HG02943 (cell line): ENCODE measurements around the gene ZNF423.

ENCODE experiments used
- ATAC-seq: cut with Tn5 transposase; IDR thresholded peaks from one replicate; pipeline ENCODE4 v1.9.1; 2021; ENCODE audit warnings: mild to moderate bottlenecking, low read depth, moderate library complexity; ENCODE audit not compliant: unreplicated experiment

Gene ZNF423

DNA sequence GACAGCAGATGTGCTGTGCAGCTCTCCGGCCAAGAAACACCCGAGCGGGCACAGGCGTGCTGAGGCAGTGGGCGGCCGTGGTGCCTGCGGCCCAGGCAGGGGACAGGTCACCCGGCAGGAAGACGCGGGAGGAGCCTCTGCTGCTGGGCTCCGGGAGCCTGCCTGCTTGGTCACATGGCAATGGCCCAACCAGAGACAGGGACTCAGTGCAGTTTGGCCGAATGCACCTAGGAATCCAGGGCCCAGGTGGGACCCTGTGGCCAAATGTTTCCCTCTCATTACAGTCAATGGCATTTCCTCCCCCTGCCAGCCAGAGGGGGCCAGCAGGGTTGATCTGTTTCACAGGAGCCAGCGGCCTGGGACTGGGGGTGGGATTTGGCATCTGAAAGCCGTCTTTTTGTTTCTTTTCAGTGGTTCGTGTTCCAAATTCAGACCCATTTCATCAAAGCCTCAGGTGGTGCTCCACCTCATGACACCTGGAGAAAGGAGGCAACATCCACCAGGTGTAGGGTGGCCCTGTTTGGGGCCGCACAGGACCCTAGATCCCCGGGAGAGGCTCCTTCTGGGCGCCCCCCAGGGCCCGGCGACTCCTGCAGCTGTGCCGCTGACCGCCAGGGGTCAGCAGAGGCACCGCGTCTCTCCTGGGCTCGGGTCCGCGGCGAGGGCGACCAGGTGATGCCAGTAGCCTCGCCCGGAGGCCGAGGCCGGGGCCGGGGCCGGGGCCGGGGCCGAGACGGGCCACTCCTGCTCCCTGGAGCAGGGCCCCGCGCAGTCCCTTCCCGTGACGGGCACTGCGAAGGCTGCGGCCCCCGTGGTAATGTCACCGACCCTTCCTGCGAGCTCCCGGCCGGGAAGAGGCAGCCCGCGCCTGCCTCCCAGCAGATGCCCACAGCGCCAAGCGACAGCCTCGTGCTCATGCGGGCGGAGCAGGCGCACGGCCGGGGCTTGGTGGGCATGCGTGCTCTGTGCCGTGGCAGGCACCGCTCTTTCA, 363.8 kb downstream of the ZNF423 start:
- no peak for ATAC-seq

DNA sequence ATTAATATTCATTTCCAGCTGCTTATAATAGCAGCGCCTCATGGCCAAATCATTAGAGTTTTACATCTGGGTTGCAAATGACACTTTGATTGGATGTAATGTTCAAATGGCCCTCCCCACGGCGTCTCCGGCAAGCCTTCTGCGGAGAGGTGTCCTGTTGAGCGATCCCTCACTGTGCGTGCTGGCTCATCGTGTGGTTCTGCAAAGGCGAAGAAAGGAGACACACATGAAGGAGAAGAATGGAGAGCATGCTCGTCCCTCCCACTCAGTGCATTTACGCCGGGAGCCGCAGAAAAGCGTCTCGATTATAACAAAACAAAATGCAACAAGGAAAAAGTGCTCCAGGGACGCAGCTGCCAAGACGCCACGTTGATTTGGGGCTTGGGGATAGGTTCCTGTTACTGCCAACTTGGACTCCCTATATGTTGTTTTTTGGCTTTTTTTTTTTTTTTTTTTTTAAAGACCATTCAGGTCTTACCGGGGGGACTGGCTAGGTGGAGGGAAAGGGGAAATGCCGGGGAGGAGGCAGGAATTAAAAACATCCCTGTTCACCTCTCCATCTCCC, 364.7 kb downstream of the ZNF423 start:
- ATAC-seq: no peak

DNA sequence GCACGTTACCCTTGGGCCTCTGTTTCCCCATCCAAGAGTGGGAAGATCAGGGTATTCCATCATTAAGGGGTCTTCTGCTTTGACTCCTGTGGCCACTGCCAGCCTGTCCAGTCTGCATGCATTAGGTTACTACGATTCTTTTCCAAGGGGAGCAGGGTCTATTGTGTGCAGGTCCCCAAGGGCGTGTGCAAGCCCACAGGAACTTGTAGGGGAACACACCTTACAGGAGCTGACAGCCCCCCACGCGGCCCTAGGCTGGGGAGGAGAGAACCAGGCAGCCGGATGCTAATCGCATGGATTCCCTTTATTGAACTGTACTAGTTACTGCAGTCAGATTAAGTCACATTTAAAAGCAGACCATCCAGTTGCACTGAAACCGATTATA, 365.6 kb downstream of the ZNF423 start:
- ATAC-seq: no peak

DNA sequence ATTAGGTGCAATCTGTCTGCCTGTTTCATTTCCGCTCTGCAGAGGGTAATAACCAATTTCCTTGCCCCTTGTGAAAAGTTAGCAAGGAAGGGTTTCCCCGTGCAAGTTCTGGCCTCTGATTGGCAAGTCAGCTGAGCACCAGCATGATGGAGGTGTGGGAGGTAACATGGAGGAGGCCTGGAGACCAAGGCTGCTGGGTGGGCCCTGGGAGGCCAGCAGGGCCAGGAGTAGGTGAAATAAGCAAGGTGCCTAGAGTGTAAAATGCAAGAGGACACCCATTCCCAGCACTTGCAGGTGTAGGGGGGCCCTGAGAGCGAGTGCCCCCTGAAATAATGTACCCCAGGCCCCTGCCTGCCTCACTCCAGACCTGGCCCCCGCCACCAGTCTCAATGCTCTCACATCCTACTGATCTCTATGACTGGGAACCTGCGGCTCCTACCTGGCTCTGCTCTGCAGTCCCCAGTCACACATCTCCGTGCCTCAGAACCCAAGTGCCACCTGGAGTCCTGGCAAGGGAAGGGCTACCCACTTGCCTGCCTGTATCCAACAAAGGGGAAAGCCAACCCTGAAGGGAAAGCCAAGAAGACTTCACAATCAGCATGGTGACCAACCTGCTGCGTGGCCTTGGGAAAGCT, 366.1 kb downstream of the ZNF423 start:
- ATAC-seq: no peak

DNA sequence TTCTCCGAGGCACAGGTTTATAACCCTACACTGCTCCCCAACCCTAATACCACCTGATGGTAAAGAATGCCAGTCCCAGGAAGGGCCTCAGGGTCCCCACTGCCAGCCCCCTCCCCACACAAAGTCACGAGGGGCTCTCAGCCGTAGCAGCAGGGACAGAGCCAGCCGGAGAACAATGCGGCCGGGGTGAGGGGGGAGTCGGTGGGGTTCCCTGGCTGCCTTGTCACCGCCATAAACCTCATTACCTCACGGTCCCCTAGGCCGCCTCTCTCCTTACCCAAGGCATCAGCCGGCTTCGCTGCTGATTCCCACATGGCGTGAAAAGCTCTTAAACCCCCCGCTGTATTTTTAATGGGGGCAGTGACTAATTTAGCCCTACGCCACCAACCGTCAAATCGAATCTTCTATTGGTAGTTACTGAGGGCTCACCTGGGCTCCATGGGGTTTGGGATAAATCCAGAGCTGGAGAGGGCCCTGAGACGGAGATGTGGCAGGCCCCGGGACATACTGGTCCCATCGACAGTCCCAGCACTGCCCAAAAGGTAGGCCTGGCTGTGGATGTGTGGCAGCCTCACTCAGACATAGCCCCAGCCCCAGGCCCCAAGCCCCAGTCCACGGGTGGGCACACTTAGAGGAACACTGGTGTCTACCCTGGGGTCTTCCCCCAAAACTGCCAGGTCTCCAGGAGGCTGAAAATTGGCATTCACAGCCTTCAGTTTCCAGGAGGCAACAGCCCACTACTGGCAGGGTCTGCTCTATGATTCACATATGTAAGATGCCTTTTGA, 367.0 kb downstream of the ZNF423 start:
- ATAC-seq: no peak

DNA sequence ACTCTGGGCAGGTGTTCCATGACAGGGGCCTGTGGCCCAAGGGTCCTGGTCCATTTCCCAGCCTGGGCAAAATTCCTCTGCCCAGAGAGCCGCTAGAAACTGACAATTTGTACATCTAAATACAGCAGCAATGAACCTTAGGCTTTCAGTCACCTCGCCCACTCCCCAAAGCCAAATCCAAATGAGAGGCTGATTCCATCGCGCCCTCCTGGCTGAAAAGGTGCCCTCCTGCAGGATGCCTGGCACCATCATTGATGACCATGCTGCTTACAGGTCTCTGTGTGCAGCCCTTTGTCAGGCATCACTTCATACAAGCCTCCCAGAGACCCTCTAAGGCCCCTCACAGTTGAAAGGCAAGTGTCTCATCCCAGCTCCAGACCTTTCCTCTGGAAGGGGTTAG, 367.6 kb downstream of the ZNF423 start:
- ATAC-seq: no peak

DNA sequence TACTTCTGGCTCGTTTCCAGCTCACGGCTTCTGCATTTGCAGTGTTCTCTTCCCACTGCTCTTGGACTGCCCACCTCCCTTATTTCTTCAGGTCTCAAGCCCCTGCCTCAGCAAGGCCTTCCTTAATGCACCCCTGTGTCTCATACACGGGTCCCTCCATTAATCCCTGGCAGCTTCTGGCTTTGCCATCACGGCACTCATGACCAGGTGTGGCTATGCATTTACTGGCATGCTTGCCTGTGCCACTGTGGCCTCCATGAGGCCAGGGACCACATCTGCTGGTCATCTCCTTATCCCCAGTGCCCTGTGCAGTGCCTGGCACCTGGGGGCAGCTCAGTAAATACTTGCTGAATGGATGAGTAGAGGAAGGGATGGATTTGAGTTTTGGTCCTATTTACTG, 368.2 kb downstream of the ZNF423 start:
- no peak for ATAC-seq

DNA sequence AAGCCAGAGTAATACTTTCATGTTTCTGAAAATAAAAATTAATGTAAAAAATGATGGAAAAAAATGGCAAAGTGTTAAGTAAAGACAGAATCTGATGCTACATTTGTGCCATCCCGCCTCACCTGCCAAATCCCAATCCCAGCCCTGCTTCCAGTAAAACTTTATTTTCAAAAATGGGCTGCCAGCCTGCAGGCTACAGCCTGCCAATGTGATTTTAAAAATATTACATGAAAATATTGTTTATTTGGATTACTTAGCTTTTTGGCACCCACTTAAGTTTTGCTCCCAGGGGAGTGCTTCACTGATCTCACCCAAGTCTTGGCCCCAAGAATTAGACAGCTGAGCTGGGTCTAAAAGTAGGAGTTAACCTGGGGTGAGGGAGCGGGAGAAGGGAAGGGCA, 369.5 kb downstream of the ZNF423 start:
- ATAC-seq: no peak

DNA sequence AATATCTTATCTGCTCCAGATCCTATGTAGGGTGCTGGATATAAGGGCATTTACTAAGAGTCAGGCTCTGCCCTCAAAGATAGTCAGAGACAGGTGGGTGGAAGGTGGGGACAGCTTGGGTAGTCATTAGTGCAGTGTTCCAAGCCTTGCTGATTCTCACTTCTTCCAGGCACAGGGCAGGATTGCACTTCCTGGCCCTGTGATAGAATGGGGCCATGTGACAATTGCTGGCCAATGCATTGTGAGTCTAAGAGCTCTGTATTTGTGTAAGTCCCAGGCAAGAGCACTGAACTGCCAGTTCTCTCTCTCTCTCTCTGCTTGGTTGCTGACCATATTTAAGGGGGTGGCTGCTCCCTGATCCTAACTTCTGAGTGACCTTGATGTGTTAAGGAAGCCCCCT, 370.2 kb downstream of the ZNF423 start:
- ATAC-seq: no peak

DNA sequence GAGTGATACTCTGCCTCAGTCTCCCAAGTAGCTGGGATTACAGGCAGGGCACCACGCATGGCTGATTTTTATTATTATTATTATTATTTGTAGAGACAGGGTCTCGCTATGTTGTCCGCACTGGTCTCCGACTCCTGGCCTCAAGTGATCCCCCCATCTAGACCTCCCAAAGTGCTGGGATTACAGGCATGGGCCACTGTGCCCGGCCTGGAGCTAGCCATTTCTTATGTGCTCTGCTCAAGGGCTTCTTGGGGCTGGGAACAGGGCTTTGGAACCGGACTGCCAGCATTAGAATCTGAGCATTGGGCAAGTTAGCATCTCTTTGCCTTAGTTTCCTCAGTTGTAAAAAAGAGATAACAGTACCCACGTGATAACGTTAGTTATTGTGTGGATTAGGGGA, 371.0 kb downstream of the ZNF423 start:
- no peak for ATAC-seq

DNA sequence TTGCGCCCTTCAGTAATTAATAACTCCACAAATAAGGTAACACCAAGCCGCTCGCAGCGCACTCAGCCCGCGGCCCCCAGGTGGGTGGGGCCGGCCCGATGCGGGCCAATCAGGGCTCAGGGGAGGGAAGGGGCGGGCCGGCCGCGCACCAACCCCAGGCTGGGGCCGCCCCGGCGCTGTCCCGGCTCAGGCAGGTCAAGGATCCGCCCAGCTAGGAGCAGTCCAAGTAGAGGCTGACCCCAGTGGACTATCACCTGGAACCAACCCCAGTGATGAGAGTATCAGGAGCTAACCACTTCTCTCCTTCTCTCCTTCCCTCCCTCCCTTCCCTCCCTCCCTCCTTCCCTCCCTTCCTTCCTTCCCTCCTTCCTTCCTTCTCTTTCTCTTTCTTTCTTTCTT, 371.5 kb downstream of the ZNF423 start:
- no peak for ATAC-seq

DNA sequence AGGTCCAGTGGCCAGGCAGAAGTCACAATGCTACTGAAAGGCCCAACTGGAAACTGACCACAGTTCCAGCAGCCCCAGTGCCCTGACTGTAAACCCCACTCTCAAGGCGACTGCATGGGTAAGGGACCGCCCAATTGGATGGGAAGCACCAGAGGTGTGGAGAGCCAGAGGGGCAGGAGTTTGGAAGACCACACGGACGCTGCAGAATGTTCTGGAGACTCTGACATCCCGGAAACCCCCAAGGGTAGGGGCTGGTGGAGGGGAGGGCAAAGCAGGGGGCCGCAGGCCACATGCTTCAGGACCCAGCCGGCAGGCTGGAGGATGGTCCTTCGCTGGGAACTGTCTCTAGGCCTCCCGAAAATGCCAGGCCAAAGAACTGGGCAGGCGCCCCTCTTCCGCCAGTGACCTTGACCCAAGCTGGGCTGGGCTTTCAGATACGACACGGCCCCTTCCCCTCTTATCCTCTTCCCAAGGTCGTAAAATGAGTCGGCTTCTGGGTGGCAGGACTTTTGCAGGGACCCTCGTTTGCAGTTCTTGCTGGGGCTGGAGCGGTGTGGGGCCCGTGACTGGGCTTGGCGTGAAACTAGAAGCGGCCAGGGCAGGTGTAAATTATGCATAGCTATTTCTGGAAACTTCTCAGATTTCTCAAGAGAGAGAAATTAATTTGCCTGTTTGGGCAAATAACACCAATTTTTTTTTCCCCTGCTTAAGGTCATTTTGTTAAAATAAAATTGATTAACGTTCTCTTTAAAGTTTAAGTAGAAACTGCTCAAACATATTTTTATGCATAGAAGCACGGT, 372.1 kb downstream of the ZNF423 start:
- no peak for ATAC-seq

DNA sequence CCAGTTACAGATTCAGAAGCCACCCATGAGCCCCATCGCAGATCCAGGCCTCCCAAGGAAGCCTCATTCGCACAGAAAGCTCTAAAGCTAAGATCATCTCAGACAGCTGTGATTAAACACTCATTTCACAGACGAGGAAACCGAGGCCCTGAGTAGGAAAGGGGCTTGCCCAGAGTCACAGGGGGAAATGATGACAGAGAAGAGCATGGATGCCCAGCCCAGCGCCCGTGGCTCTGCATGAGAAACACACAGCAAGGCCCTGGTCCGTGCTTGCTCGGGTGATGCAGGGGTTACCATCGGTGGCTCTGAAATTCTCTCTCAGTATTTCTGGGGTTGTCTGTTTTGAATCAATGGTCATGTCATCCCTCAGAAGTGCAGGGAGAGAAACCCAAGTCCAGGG, 372.7 kb downstream of the ZNF423 start:
- ATAC-seq: no peak

DNA sequence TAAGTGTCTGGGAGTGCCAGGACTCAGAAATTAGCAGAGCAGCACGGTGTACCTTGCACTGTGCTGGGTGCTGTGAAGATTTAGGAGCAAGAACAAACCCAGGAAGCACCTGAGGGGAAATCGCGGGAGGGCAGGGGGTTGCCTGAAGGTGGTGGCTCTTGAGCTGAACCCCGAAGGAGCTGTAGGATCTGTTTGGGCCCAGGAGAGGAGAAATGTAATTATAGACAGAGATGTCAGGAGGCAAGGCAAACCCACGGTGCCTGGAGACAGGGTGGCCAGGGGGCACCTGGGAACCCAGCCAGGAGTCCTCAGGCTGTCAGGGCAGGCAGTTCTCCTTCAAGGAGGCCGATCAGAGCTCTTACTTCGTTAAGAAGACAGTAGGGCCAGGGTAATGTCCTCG, 373.2 kb downstream of the ZNF423 start:
- no peak for ATAC-seq

DNA sequence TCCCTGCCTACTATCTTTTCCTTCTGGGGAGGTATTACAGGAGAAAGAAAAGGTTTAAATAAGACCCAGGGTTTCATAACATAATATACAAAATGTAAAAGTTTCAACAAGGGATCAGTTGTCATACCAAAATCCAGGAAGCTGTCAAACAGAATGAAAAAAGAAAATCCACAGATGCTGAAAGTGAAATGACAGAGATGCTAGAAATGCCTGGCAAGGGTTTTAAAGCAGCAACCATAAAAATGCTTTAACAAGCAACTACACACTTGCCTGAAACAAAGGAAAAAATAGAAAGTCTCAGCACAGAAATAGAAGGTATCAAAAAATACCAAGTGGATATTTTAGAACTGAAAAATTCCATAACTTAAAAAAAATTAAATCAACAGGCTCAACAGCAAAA, 377.3 kb downstream of the ZNF423 start:
- ATAC-seq: no peak

DNA sequence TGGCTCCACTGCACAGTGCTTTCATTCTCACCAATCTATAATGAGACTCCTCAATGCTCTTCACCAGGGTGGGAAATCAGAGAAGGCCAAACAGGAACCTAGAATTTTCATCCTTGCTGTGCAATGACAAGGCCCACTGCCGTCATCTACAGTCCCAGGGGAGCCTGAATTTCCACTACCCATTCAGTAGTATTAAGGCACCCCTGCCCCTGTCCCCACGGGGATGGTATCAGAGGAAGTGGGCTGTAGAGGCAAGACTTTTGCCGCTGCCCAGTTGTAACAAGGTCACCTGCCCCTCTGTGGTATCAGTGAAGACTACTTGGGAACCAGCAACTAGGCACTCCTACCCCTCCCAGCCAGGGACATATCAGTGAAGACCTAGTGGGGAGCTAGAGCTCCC, 377.8 kb downstream of the ZNF423 start:
- ATAC-seq: no peak

DNA sequence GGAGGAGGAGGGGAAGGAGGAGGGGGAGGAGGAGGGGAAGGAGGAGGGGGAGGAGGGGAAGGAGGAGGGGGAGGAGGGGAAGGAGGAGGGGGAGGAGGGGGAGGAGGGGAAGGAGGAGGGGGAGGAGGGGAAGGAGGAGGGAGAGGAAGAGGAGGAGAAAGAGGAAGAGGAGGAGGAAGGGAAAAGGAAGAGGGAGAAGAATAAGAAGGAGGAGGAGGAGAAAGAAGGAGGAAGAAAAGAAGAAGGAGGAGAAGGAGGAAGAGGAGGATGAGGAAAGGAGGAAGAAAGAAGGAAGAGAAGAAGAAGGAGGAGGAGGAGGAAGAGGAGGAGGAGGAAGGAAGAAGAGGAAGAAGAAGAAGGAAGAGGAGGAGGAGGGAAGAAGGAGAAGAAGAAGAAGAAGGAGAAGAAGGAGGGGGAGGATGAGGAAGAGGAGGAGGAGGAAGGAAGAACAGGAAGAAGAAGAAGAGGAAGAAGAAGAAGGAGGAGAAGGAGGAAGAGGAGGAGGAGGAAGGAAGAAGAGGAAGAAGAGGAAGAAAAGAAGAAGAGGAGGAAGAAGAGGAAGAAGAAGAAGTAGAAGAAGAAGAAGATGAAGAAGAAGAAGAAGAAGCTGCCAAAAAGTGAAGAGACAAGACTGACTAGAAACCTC, 378.5 kb downstream of the ZNF423 start:
- no peak for ATAC-seq

DNA sequence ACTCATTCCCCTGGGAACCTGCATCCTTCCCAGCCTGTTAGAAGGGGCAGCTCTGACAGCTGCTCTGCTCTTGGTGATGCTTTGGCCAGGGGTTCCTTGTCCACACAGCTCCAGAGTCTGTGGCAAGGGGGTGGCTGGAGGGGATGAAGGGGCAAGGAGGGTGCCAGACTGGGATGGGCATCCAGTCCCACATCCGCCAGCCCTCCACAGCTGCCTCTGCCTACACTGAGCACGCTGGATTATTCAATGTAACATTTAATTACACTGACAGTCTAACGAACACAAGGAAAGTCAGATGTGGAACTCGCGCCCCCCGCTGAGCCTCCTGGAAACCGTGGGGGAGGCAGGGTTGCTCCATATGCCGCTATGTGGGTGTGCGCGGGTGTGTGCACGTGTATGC, 381.2 kb downstream of the ZNF423 start:
- no peak for ATAC-seq

DNA sequence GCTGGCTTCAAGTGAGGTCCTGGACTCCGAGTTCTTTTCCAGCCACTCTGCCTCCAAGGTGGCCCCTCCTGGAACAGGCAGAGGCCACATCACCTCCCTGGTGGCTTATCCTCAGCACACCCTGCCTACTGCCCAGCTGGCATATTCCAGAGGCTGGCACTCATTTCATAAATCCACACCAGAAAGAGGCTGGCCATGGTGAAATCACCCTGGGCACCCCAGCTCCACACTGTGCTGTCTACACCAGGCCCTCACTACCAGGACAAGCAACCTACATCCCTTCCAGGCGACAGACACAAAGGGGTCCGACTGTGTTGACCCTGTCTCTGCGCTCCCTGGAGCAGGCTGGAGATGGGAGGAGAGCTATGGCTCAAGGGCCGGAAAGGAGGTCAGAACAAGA, 382.1 kb downstream of the ZNF423 start:
- ATAC-seq: no peak

DNA sequence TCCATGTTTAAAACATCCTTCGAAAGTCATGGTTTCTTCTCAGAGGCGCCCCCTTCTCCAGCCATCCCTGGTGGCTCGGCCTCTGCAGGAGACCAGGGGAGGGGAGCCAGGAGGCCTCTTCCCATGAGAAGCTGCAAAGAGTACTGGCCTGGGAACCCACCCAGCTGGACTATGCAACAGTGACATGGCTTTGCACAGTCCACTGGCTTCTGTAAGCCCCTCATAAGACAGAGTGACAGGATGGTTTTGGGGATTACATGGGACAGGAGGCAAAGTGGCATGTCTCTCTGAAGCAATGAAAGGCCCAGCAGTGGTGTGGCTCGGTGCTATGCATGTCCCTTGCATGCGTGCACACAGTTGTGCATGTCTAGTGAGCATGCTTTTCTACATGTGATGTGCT, 382.8 kb downstream of the ZNF423 start:
- ATAC-seq: no peak
